DOHH2 (cell line): ENCODE results near the gene RAET1L.

Experiments used
- H3F3A ChIP-seq: fragments of 200-600 bp; sonication (generic), shearing (Covaris generic); 2 replicates; pipeline ENCODE4 v1.6.0; 2016; ENCODE audit warnings: antibody characterized with exemption, mild to moderate bottlenecking; ENCODE audit not compliant: control insufficient read depth, insufficient read depth
- H3K27ac ChIP-seq: fragments of 200-600 bp; sonication (generic); 2 replicates; pipeline ENCODE4 v1.5.1; 2014; ENCODE audit warnings: low read depth, mild to moderate bottlenecking, low read length, moderate library complexity
- H3K27me3 ChIP-seq: fragments of 200-600 bp; sonication (generic); 2 replicates; pipeline ENCODE4 v1.6.1; 2014; ENCODE audit warnings: mild to moderate bottlenecking, low read length, mixed read lengths; ENCODE audit not compliant: control insufficient read depth
- H3K36me3 ChIP-seq: fragments of 200-600 bp; sonication (generic); 2 replicates; pipeline ENCODE4 v1.6.1; 2014; ENCODE audit warnings: mild to moderate bottlenecking, low read length, moderate library complexity, mixed read lengths; ENCODE audit not compliant: control insufficient read depth
- H3K4me1 ChIP-seq: fragments of 200-600 bp; sonication (generic); 2 replicates; pipeline ENCODE4 v1.6.1; 2014; ENCODE audit warnings: mild to moderate bottlenecking, low read length, mixed read lengths; ENCODE audit not compliant: control insufficient read depth
- H3K4me2 ChIP-seq: fragments of 200-600 bp; sonication (generic); 2 replicates; pipeline ENCODE4 v1.6.0; 2014; ENCODE audit warnings: mild to moderate bottlenecking, low read length, moderate library complexity
- H3K4me3 ChIP-seq: fragments of 200-600 bp; sonication (generic); 2 replicates; pipeline ENCODE4 v1.5.1; 2014; ENCODE audit warnings: mild to moderate bottlenecking, low read length, mixed read lengths
- H3K79me2 ChIP-seq: fragments of 200-600 bp; sonication (generic); 2 replicates; pipeline ENCODE4 v1.6.1; 2014; ENCODE audit warnings: mild to moderate bottlenecking, low read length, mixed read lengths; ENCODE audit not compliant: control insufficient read depth
- H3K9me2 ChIP-seq: fragments of 200-600 bp; sonication (generic); replicated peaks from 2 replicates; pipeline ENCODE4 v1.6.1; 2014; ENCODE audit warnings: mild to moderate bottlenecking, low read length, mixed read lengths; ENCODE audit not compliant: control insufficient read depth
- H3K9me3 ChIP-seq: fragments of 200-600 bp; sonication (generic); 2 replicates; pipeline ENCODE4 v1.6.1; 2014; ENCODE audit warnings: antibody characterized with exemption, low read length, mixed read lengths; ENCODE audit not compliant: control insufficient read depth, insufficient read depth
- H4K20me1 ChIP-seq: fragments of 200-600 bp; sonication (generic); 2 replicates; pipeline ENCODE4 v1.6.0; 2014; ENCODE audit warnings: low read depth, mild to moderate bottlenecking, antibody characterized with exemption, low read length, moderate library complexity; ENCODE audit not compliant: control insufficient read depth, insufficient read depth
- EZH2phosphoT487 ChIP-seq: fragments of 200-600 bp; sonication (generic); IDR thresholded peaks from 2 replicates; pipeline ENCODE4 v1.6.1; 2017; ENCODE audit warnings: borderline replicate concordance, mild to moderate bottlenecking, antibody characterized with exemption, low read length, moderate library complexity, mixed read lengths
- TF ChIP-seq, protein P1 (sequence below): fragments of 200-600 bp; sonication (generic); IDR thresholded peaks from one replicate; pipeline ENCODE4 v1.5.1; 2014; ENCODE audit warnings: antibody characterized with exemption, mild to moderate bottlenecking, low read depth, low read length; ENCODE audit not compliant: poor library complexity, severe bottlenecking

RAET1L gene

DNA sequence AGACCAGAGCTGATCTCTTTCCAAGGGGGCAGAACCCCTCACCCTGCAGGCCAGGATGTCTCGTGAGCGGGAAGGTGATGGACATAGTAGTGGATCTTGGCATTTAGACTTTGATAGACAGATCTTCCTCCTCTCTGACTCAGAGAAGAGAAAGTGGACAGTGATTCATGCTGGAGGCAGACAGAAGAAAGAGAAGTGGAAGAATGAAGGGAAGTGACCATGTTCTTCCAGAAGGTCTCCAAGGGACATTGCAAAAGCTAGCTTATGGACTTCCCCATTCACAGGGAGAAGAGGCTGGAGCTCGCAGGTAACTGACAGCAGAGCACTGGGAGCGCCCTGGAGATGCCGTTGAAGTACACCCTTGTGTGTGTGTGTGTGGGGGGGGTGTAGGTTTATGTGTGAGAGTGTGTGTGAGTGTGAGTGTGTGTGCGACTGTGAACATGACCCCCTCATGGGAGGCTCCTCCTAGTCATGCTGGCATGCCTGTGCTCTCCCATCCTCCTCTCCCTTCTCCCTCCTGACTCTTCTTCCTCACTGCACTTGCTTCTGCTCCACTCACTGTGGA lies 8.0 kb upstream of the RAET1L start:
- TF ChIP-seq EZH2phosphoT487 = no peak
- TF ChIP-seq, protein P1, sequence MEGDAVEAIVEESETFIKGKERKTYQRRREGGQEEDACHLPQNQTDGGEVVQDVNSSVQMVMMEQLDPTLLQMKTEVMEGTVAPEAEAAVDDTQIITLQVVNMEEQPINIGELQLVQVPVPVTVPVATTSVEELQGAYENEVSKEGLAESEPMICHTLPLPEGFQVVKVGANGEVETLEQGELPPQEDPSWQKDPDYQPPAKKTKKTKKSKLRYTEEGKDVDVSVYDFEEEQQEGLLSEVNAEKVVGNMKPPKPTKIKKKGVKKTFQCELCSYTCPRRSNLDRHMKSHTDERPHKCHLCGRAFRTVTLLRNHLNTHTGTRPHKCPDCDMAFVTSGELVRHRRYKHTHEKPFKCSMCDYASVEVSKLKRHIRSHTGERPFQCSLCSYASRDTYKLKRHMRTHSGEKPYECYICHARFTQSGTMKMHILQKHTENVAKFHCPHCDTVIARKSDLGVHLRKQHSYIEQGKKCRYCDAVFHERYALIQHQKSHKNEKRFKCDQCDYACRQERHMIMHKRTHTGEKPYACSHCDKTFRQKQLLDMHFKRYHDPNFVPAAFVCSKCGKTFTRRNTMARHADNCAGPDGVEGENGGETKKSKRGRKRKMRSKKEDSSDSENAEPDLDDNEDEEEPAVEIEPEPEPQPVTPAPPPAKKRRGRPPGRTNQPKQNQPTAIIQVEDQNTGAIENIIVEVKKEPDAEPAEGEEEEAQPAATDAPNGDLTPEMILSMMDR = no peak
- no peaks in the 10 kb centered on the region for H3K79me2 ChIP-seq

DNA sequence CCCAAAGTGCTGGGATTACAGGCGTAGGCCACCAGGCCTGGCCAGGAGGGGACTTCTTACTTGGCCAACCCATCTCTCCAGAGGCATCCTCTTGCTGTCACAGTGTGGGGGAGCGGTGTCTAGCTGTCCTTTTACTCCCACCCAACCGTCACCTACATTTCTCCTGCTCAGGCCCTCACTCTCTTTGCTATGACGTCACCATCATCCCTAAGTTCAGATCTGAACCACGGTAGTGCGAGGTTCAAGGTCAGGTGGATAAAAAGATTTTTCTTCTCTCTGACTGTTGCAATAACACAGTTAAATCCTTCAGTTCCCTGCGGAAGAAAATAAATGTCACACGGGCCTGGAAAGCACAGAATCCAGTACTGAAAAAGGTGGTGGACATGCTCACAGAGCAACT lies 7.3 kb upstream of the RAET1L start:
- no peak for TF ChIP-seq EZH2phosphoT487
- TF ChIP-seq, protein P1 = no peak
- no peaks in the 10 kb centered on the region for H3F3A ChIP-seq
- H3K27ac ChIP-seq = no peak overlapping the region
- H3K27me3 ChIP-seq = peaks cover 24% of the 10 kb centered on the region
- H3K4me2 ChIP-seq = no peak overlapping the region
- H4K20me1 ChIP-seq = no peaks in the 10 kb centered on the region
- H3K9me2 ChIP-seq = no peaks in the 10 kb centered on the region
- H3K9me3 ChIP-seq = no peaks in the 10 kb centered on the region
- no peak overlapping the region for H3K4me3 ChIP-seq
- no peaks in the 10 kb centered on the region for H3K79me2 ChIP-seq
- H3K36me3 ChIP-seq = no peaks in the 10 kb centered on the region
- H3K4me1 ChIP-seq = peaks cover 7% of the 10 kb centered on the region

More for the DNA sequence above, 8.0 kb upstream of the RAET1L start:
- Histone ChIP-seq H3K9me3 (no peaks in the 10 kb centered on the region), H3K4me1 (peaks cover 7% of the 10 kb centered on the region), H3K4me2 (no peak overlapping the region), H3K4me3 (no peak overlapping the region), H3F3A (no peaks in the 10 kb centered on the region), H3K9me2 (no peaks in the 10 kb centered on the region), H3K27ac (no peak overlapping the region), H3K27me3 (peaks cover 18% of the 10 kb centered on the region), H4K20me1 (no peaks in the 10 kb centered on the region), H3K36me3 (no peaks in the 10 kb centered on the region)

DNA sequence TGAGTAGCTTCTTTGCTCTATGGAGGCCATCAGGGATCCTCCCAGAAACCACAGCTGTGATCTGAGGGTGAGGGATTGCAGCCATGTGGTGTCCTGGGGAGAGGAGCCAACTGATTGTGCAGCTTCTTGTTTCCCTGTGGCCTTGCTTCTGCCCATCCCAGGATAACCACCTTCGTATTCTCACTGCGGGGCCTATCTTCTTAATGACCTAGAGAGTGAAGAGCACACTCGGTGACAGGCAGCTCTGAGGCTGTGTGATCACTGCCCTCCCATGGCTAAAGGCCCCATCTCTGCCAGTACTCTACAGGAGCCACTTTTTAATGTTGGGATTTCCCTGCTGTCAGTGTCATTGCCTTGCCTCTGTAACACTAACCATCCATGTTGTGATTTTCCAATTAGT lies 5.3 kb upstream of the RAET1L start:
- Histone ChIP-seq H3K4me2 (no peak overlapping the region), H3K27ac (no peak overlapping the region), H3K9me3 (no peaks in the 10 kb centered on the region), H4K20me1 (no peaks in the 10 kb centered on the region), H3K27me3 (peaks cover 27% of the 10 kb centered on the region), H3K36me3 (no peaks in the 10 kb centered on the region), H3K79me2 (no peaks in the 10 kb centered on the region), H3F3A (no peaks in the 10 kb centered on the region), H3K4me1 (peaks cover 7% of the 10 kb centered on the region), H3K4me3 (no peak overlapping the region), H3K9me2 (no peaks in the 10 kb centered on the region)
- no peak for TF ChIP-seq EZH2phosphoT487
- TF ChIP-seq, protein P1 = no peak

DNA sequence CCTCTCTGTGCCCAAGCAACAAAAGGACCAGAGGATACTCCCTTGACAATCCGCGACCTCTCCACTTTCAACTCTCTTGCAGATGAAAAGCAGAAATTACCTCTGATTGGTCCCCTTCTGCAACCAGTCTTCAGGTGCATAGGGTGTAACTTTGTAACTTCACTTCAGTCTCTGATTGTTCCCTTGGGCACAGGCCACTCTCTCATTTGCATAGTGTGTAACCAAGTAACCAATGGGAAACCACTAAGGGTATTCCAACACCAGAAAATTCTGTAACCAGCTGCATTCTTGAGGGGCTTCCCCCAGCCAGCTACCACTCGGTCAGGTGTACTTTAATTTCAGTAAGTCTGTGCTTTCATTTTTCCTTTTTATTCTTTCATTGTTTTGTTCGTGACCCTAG lies 4.4 kb upstream of the RAET1L start:
- H3K27me3 ChIP-seq = peaks cover 31% of the 10 kb centered on the region
- TF ChIP-seq, protein P1 = no peak
- no peak for TF ChIP-seq EZH2phosphoT487
- H3K9me3 ChIP-seq = no peaks in the 10 kb centered on the region
- no peak overlapping the region for H3K27ac ChIP-seq
- no peaks in the 10 kb centered on the region for H3F3A ChIP-seq
- no peaks in the 10 kb centered on the region for H4K20me1 ChIP-seq
- H3K9me2 ChIP-seq = no peaks in the 10 kb centered on the region
- no peaks in the 10 kb centered on the region for H3K79me2 ChIP-seq
- H3K4me2 ChIP-seq = no peak overlapping the region
- H3K4me1 ChIP-seq = peaks cover 7% of the 10 kb centered on the region
- H3K4me3 ChIP-seq = no peak overlapping the region
- H3K36me3 ChIP-seq = no peaks in the 10 kb centered on the region
